Measurements from ENCODE around the gene MAPRE2.
A peak's percentile ranks its signal among the peaks of the same experiment; 100 is the strongest.

Gene MAPRE2

DNA sequence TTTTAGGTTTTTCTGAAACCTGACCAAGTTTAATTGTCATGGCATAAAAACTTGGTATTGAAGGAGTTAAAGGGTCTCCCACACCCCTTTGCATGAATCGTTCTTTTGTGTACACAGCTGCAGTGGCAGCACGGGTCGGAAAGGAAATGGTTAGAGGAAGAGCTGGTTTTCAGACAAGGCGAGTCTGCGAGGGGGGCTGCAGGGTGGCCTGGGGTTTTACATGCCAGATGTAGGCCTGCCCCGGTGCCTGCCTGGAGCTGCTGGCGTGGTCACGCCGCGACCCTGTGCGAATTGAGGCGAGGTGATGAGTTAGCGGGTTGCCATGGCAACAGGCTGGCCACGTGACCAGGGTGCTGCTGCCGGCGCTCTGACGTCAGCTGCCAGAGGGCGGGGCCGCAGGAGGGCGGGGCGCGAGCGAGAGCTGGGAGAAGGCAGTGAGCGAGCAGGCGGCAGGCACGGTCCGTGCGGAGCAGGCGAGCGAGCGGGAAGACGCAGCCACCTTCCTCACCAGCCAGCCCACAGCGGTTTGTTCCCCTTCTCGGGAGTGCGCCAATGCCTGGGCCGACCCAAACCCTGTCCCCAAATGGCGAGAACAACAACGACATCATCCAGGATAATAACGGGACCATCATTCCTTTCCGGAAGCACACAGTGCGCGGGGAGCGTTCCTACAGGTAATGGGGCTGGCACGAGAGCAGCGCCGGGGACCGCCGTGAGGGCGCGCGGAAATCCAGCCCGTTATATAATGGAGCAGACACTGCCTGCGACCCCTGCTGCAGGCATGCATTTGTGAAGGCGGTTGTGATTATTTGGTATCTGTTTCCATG is at the start of gene MAPRE2:
Gene MAPRE2 (plus strand): TSS at position 426 of the 827 bp plus-strand sequence. CDS start 127 bp downstream, at position 553.
- H3K4me1 Mint-ChIP-seq = peaks cover 74% of the 10 kb centered on the region
- ATAC-seq (peak; percentile 86), DNase-seq (peak; percentile 100)
- no peaks in the 10 kb centered on the region for H3K9me3 Mint-ChIP-seq
- H3K36me3 Mint-ChIP-seq (ENCODE audit: low read depth) = peaks cover 4% of the 10 kb centered on the region
- H3K27me3 Mint-ChIP-seq = no peaks in the 10 kb centered on the region
- H3K27ac Mint-ChIP-seq = peak within 1 kb of the TSS; percentile 96
- H3K4me3 Mint-ChIP-seq = peak within 1 kb of the TSS; percentile 99

DNA sequence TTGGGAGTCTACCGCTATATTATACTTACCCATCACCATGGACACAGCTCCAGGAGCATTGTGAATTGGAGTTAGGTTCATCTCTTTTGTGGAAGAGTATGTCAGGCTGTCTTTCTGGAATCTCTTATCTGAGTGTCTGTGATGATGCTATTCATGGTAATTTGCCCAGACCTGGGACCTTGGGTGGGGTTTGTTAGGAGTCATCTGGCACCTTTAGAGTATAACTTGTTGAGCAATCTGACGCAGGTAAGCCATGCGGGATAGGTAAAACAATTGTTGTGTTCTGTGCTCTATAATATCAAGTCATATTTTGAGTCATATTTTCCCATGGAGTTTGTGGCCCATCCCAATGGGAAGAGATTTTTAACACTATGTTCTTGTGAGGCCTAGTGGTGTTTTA is 49.7 kb upstream of the MAPRE2 start:
- H3K27me3 Mint-ChIP-seq = no peaks in the 10 kb centered on the region
- peaks cover 7% of the 10 kb centered on the region for H3K4me1 Mint-ChIP-seq
- no peak for DNase-seq
- no peaks in the 10 kb centered on the region for H3K36me3 Mint-ChIP-seq (ENCODE audit: low read depth)
- H3K9me3 Mint-ChIP-seq = no peaks in the 10 kb centered on the region
- ATAC-seq = no peak
- no peak overlapping the region for H3K27ac Mint-ChIP-seq
- H3K4me3 Mint-ChIP-seq = no peak overlapping the region

DNA sequence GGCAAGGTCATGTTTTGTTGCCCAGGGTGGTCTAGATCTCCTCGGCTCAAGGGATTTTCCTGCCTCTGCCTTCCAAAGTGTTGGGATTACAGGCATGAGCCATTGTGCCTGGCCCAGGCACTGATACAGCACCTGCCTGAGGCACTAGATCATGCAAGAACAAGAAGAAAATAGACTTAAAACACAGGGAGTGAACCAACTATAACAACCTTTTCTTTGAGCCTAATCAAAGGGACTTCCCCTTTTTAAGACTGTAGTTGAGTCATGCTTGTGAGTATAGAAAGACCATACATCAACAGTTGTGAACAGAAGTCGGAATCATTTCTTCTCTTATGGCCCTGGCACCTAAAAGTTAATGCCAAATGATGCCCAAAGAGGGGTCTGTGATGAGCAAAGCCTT is 47.9 kb upstream of the MAPRE2 start:
- H3K36me3 Mint-ChIP-seq (ENCODE audit: low read depth) = no peaks in the 10 kb centered on the region
- H3K9me3 Mint-ChIP-seq = no peaks in the 10 kb centered on the region
- H3K27me3 Mint-ChIP-seq = no peaks in the 10 kb centered on the region
- H3K4me1 Mint-ChIP-seq = peaks cover 7% of the 10 kb centered on the region
- H3K4me3 Mint-ChIP-seq = no peak overlapping the region
- ATAC-seq = peak; percentile 85
- DNase-seq = no peak
- no peak overlapping the region for H3K27ac Mint-ChIP-seq

DNA sequence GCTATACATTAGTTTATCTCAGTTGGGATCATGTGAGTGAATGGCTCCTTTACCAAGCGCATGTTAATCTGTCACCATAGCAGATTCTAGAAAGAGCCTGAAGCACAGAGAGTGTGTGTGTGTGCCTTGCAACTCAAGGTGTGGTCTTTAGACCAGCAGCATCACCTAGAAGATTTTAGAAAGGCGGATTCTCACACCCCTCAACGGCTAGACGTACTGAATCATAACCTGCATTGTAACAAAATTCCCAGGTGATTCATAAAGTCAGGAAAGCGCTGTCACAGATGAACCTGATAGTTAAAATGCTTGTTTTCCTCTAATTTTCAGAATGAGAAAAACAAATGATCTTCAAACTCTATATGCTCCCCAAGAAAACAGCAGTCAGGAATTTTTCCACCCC is 45.5 kb upstream of the MAPRE2 start:
- Mint-ChIP-seq H3K4me1 (peaks cover 7% of the 10 kb centered on the region), H3K9me3 (no peaks in the 10 kb centered on the region), H3K27me3 (no peaks in the 10 kb centered on the region), H3K27ac (no peak overlapping the region), H3K4me3 (no peak overlapping the region), H3K36me3 (ENCODE audit: low read depth) (no peaks in the 10 kb centered on the region)
- ATAC-seq (no peak), DNase-seq (no peak)

DNA sequence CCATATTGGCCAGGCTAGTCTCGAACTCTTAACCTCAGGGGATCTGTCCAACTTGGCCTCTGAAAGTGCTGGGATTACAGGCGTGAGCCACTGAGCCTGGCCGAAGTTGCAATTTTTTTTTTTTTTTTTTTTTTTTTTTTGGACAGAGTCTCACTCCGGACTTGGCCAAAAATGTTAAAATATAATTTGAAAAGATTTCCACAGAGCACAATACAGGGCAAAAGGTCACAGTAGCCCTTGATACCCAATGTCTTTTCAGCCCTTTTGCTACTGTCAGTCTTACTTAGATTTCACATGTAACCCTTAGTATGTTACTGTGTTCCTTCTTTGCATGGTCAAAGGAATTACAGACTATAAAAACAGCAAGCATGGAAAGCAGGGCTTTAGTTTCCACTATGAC is 42.6 kb upstream of the MAPRE2 start:
- no peaks in the 10 kb centered on the region for H3K9me3 Mint-ChIP-seq
- DNase-seq (no peak), ATAC-seq (no peak)
- no peaks in the 10 kb centered on the region for H3K27me3 Mint-ChIP-seq
- no peak overlapping the region for H3K4me3 Mint-ChIP-seq
- peaks cover 1% of the 10 kb centered on the region for H3K4me1 Mint-ChIP-seq
- no peaks in the 10 kb centered on the region for H3K36me3 Mint-ChIP-seq (ENCODE audit: low read depth)
- no peak overlapping the region for H3K27ac Mint-ChIP-seq

DNA sequence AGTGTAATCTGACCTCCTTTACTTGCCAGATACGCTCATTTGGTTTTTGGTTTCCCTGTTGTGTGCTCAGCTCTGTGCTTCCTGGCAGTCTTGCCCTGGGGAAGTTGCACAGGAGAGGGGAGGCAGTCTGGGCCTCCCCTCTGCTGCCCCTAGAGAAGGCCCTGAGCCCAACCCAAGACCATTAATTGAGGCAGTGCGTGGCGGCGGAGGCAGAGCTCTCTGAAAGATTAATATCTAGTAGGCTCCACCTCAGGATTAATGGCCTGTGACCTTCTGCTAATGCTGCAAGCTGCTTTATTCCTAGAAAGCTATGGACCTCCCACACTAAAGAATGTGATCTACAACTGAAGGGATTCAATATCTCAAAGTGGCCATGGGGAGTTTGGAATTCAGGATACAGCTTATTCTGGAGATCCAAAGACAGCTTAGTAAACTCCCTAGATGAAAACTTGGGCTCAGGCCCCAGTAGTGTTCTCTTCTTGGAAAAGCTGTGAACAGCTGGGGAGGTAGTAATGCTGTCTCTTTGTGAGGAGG is 41.4 kb upstream of the MAPRE2 start:
- Mint-ChIP-seq H3K27me3 (no peaks in the 10 kb centered on the region), H3K4me1 (no peaks in the 10 kb centered on the region), H3K9me3 (no peaks in the 10 kb centered on the region), H3K4me3 (no peak overlapping the region), H3K27ac (no peak overlapping the region), H3K36me3 (ENCODE audit: low read depth) (no peaks in the 10 kb centered on the region)
- DNase-seq (no peak), ATAC-seq (no peak)

DNA sequence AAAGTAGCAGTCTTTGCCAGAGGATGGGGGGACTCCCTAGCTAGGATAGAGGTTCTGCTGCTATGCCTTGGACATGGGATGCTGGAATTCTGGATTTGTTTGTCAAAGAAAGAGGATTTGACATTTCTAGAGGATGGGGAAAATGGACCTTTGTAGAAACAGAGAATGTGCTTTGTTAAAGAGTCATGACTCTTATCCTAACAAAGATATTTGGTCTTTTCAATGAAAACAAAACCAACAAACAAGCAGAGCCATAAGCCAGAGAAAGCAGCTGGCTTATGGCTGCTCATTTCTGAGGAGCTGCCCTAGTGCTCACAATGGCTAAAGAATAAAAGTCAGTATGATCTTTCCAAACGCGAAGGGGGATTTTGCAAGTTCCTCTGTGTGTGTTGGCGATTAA is 40.8 kb upstream of the MAPRE2 start:
- Mint-ChIP-seq H3K27ac (no peak overlapping the region), H3K27me3 (no peaks in the 10 kb centered on the region), H3K4me3 (no peak overlapping the region), H3K9me3 (no peaks in the 10 kb centered on the region), H3K4me1 (no peaks in the 10 kb centered on the region), H3K36me3 (ENCODE audit: low read depth) (no peaks in the 10 kb centered on the region)
- no peak for ATAC-seq
- no peak for DNase-seq

DNA sequence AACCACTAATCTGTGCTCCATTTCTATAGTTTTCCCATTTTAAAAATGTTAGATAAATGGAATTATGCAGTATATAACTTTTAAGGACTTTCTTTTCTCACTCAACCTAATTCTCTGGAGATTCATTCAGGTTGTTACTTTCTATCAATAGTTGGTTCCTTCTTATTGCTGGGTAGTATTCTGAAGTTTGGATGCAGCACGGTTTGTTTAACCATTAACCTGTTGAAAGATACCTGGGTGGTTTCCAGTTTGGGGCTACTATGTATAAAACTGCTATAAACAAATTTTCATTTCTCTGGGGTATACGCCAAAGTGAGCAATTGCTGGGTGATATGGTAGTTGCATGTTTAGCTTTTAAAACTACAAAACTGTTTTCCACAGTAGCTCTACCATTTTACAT is 39.1 kb upstream of the MAPRE2 start:
- Mint-ChIP-seq H3K27ac (no peak overlapping the region), H3K4me1 (no peaks in the 10 kb centered on the region), H3K9me3 (no peaks in the 10 kb centered on the region), H3K36me3 (ENCODE audit: low read depth) (no peaks in the 10 kb centered on the region), H3K27me3 (no peaks in the 10 kb centered on the region), H3K4me3 (no peak overlapping the region)
- no peak for DNase-seq
- ATAC-seq = no peak

DNA sequence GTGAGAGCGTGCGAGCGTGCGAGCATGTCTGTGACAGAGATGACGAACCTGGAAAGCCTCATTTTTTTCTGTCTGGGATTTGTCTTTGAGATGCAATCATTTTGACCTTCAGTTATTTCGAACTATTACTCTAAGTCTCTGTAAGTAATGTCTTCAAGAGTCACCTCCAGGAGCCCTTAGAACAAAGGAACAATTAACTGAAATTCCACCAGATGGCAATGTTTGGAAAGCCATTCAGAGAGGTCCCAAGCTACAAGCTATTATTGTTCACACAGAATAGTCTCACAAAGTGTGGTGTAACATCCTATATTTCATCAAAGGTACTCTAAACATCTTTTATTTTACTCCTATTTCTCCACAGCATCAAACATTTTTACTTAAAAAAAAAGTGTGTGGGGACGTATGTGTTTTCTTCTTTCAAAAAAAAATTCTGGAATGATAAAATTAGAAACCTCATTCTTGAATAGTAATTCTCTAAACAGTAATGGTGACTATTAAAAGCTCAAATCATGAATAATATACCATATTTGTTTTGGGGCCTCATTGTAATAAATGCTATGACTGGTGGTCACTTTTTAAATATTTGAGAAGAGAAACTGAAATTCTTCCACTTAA is 35.1 kb upstream of the MAPRE2 start:
- DNase-seq (no peak), ATAC-seq (peak; percentile 85)
- H3K4me3 Mint-ChIP-seq = no peak overlapping the region
- no peaks in the 10 kb centered on the region for H3K27me3 Mint-ChIP-seq
- no peaks in the 10 kb centered on the region for H3K9me3 Mint-ChIP-seq
- no peak overlapping the region for H3K27ac Mint-ChIP-seq
- no peaks in the 10 kb centered on the region for H3K36me3 Mint-ChIP-seq (ENCODE audit: low read depth)
- no peaks in the 10 kb centered on the region for H3K4me1 Mint-ChIP-seq

DNA sequence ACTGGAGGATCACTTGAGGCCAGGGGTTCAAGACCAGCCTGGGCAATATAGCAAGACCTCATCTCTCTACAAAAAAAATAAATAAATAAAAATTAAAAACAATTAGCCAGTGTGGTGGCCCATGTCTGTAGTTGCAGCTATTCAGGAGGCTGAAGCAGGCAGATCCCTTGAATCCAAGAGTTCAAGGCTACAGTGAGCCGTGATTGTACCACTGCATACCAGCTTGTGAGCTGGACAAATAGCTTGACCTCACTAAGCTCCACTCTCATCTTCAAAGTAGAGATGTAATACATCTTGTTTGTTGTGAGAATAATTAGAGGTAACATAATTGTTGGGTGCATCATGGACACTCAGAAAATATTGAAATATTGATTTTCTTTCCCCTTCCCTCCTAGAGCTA is 31.1 kb upstream of the MAPRE2 start:
- H3K27me3 Mint-ChIP-seq = no peaks in the 10 kb centered on the region
- H3K9me3 Mint-ChIP-seq = no peaks in the 10 kb centered on the region
- no peak overlapping the region for H3K27ac Mint-ChIP-seq
- no peaks in the 10 kb centered on the region for H3K4me1 Mint-ChIP-seq
- no peak for ATAC-seq
- no peak overlapping the region for H3K4me3 Mint-ChIP-seq
- H3K36me3 Mint-ChIP-seq (ENCODE audit: low read depth) = no peaks in the 10 kb centered on the region
- no peak for DNase-seq

DNA sequence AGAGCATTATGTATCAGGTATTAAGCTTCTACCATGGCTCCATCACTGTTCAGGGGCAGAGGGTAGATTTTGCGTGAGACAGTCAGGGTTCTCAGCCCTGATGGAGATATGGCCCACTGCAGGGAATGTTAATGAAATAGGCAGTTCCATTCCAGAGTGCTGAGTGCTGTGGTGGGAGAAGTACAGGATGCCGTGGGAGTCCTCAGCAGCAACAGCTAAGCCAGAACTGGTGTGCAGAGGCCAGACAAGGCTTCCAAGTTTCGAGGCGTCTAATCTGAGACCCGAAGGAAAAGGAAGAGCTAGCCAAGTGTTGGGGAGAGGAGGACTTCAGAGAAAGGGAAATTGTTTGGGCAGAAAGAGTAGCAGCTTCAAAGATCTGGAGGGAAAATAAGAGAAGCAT is 30.2 kb upstream of the MAPRE2 start:
- DNase-seq (no peak), ATAC-seq (no peak)
- Mint-ChIP-seq H3K4me3 (no peak overlapping the region), H3K4me1 (no peaks in the 10 kb centered on the region), H3K27me3 (no peaks in the 10 kb centered on the region), H3K9me3 (no peaks in the 10 kb centered on the region), H3K36me3 (ENCODE audit: low read depth) (no peaks in the 10 kb centered on the region), H3K27ac (no peak overlapping the region)

DNA sequence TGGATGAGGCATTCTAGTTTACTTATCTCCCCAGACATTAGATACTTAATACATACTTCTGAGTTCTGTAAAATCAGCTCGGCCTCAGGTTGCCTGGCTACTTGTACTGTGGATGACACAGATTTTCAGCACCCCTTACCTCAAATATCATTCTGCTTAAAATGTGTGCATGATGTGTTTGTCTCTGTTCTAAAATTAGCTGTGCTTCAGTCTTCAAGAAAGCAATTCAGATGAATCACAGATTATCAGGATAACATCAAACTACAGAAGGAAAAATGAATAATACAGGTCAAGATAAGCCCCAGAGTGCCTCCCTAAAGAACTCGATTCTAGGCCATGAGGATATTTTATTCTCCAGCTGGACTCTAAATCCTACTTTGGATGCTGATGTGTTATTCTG is 21.3 kb upstream of the MAPRE2 start:
- Mint-ChIP-seq H3K4me3 (no peak overlapping the region), H3K4me1 (no peaks in the 10 kb centered on the region), H3K9me3 (no peaks in the 10 kb centered on the region), H3K27me3 (no peaks in the 10 kb centered on the region), H3K27ac (no peak overlapping the region), H3K36me3 (ENCODE audit: low read depth) (peaks cover 2% of the 10 kb centered on the region)
- ATAC-seq = no peak
- DNase-seq = no peak

DNA sequence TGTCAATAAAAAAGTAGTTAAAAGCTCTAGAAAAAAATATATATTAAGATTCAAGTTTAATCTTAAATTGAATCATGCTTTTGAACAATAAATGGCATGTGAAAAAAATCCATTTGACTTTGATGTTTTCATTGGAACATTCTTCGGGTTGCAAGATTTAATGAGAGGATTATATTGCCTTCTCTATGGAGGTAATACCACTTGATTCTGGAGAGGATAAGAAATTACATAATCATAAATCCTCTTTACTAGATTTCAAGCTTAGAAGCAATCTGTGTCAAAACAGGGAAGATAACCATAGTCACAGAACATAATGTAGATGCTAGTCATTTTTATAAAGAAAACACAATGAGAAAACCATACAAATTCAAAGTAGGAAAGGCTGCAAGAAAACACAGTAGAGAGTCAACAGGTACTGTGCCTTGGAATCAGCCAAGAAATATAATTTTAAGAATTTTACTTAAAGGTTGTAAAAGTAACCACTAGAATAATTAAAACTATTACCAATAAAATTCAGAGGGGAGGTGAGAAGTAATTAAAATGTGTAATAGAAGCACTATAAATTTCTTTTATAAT is 18.7 kb upstream of the MAPRE2 start:
- peaks cover 11% of the 10 kb centered on the region for H3K4me1 Mint-ChIP-seq
- no peaks in the 10 kb centered on the region for H3K27me3 Mint-ChIP-seq
- peaks cover 2% of the 10 kb centered on the region for H3K36me3 Mint-ChIP-seq (ENCODE audit: low read depth)
- no peak for ATAC-seq
- DNase-seq = no peak
- no peaks in the 10 kb centered on the region for H3K9me3 Mint-ChIP-seq
- H3K27ac Mint-ChIP-seq = no peak overlapping the region
- no peak overlapping the region for H3K4me3 Mint-ChIP-seq

DNA sequence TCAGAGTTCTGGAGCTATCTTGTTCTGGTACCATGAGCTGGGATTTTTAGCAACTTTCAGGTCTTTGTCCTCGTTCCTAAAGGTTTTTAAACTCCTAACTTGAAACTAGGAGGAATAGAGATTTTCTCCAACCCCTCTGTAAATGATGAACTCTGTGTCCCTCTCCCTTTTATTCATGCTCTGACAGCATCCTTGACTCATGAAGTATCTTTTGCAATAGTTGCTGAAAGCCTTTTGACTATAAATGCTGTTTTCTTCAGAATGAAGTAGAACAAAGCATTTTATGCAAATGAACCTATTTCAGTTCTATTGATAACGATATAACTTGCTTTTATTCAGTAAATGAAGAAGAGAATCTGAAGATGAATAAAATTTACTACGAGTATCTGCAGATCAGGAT is 17.0 kb upstream of the MAPRE2 start:
- Mint-ChIP-seq H3K4me1 (peaks cover 25% of the 10 kb centered on the region), H3K27me3 (no peaks in the 10 kb centered on the region), H3K9me3 (no peaks in the 10 kb centered on the region), H3K36me3 (ENCODE audit: low read depth) (no peaks in the 10 kb centered on the region), H3K27ac (no peak overlapping the region), H3K4me3 (no peak overlapping the region)
- no peak for ATAC-seq
- no peak for DNase-seq

DNA sequence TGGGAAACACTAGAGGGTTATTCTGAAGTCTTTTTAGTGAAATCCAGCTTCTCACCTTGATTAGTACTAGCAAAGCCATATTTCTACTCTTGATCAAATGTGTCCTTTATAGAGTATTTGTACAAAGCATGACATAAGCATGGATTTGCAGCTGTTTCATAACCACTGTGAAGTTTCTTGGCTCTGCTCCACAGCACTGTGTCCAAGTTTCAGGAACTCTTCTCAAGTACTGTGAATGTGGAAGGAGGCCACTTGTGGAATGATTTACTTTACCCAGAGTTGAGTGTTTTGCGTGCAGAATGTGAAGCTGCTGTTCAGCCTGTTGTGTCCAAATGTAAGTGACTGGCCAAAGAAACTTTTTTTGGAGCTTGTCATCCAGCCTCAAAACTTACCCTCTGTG is 16.2 kb upstream of the MAPRE2 start:
- no peaks in the 10 kb centered on the region for H3K27me3 Mint-ChIP-seq
- no peak overlapping the region for H3K4me3 Mint-ChIP-seq
- H3K4me1 Mint-ChIP-seq = peaks cover 32% of the 10 kb centered on the region
- DNase-seq = no peak
- ATAC-seq = no peak
- H3K9me3 Mint-ChIP-seq = no peaks in the 10 kb centered on the region
- H3K36me3 Mint-ChIP-seq (ENCODE audit: low read depth) = no peaks in the 10 kb centered on the region
- H3K27ac Mint-ChIP-seq = no peak overlapping the region
